Stimulated activated CD8-positive, alpha-beta memory T cell treated with anti-CD3 and anti-CD28 coated beads, Interleukin-12 subunit alpha, Interleukin-12 subunit beta, amount 100 ng/mL, for 1 hour (primary cell): ENCODE data around the gene TNRC18.

Experiments
- DNase-seq: peaks from one replicate; pipeline ENCODE4 v3.0.0-alpha.2; 2020; ENCODE audit warnings: low read depth

TNRC18 gene

DNA sequence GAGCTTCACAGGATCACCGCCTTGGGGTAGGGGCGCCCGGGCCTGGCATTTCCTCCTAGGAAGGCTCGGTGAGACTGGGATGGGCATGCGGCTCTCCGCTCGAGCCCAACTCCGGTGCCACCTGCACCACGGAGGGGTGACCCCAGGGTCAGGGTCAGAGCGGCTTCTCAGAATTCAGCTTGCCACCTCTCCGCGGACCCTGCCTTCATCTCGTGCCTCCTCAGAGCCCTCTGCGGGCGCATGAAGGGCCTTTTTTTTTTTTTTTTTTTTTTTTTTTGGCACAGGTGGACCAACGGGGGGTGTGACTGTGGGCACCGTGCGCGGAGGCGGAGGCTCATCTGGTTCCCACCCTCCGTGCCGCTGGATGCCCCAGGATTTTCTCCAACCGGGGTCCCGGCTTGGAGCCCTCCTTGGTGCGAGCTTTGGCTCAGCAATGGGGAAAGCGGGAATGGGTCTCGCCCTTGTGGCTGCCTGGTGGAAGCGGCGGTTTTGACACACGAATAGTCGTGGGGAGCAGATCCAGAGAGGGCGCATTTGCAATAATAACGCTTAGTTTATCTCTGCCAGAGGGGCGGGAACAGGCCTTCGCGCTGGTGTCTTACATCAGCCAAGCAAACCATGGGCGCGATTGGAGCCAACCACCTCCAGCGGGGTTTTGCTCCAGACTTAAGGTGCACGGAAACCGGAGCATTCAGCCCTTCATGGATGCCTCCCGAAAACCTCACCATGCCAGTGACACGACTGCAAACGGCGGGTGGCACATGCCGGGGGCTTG is 5.0 kb upstream of the TNRC18 start:
- DNase-seq: no peak

DNA sequence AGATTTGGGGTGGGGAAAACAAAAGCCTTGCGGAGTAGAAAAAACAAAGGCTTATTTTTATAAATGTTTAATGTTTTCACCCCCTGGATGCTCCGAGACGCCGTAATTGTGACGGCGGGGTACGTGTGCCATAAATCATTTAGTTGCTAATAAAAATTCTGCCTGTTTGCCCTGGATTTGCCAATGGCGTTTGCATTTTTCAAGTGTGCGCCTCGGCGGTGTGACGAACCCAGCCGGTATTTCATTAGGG is 2.5 kb upstream of the TNRC18 start:
- DNase-seq: no peak

DNA sequence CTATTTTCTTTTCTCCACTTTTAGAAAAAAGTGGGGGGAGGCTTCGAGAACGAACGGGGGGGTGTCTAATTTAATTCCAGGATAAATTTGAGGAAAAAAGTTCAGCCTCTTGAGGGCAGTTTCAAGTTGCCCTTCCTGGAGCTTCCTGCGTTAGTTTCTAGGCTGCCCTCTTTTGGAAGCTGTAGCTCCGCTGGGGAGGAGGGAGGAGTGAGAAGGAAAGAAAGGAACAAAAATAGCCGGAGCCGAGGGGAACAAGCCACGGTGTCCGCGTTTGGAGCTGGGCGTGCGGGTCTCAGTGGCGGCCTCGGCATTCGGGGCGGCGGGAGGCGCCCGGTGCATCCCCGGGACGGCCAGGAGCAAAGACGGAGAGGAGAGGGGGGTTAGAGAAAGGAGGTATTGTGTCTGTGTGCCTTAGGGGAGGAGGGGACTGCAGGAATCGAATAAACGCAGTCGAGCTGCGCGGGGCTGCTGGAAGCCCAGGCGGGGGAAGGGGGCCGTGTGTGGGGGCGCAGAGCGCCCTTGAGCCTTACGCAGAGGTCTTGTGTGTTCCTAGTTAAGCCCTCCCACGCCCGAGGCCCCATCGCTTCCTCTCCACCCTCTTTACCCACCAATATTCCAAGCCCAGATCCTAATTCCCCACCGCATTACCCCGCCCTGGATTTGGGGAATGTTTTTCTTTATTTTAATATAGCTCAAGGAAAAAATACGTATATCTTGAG is 2.0 kb upstream of the TNRC18 start:
- DNase-seq: no peak

DNA sequence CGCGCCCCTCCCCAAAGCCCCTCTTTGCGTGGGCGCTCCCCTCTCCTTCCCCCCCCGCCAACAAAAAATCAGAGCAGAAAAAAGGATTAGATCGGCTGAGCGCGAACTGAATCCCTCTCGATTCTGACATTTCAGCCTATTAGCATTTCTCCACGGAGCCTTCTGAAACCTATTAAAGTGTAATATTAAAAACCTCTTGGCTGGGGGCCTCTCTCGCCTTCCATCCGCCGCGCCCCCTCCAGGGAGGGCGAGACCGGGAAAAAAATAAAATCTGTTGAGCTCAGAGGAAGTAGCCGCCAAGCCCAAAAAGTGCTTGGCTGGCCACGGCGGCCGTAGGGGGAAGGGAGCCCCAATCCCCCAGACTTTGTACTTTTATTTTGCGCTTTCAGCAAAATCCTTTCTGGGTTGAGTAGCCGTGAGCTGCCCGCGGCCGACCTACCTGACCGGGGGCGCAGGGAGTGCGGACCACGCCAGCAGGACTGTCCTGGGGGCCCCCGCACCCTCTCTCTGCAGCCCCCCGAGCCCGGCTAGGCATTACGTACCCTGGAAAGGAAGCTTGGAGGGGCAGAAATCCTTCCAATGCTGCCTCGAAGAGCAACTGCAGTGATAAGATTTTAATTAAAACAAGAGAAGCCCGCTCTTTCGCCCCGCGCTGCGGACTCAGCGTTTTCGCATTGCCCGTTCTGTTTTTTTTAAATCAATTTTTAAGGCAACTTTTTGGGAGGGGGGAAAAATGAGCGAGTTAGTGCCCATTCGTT is 1.3 kb upstream of the TNRC18 start:
- DNase-seq: no peak

DNA sequence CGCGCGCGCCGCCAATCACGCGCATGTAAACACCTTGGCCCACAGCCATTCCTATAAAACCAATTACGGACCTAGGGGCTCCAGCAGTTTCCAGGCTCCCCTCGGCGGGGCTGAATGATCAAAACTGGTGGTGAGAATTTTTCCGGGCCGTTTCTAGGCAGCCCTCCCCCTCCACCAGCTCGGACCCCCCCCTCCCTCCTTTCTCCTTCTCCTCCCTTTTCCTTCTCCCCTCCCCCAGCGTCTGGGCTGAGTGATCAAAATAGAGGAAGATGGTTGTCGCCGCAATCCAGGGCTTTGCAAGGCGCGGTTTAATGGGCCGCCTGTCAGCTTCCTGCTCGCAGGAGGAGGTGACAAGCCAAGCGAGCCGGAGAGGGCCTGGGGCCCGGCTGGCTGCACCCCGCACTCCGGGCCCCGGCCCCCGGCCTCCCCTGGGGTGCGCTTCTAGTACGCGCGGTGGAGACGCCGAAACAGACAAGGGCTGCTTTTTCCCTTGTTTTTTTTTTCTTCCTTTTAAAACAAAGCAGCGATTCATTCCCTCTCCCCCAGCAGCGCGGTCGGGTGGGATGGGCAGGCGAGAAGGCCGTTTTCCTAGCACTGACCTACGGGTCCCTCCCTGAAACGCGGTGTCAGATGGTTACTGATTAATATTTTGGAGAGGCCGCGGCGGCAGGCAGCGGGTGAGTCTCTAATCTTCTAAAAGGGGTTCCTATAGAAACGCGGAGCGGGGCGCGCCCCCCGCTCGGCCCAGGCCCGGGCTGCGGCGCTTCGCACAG is 528 bp upstream of the TNRC18 start:
- no peak for DNase-seq

DNA sequence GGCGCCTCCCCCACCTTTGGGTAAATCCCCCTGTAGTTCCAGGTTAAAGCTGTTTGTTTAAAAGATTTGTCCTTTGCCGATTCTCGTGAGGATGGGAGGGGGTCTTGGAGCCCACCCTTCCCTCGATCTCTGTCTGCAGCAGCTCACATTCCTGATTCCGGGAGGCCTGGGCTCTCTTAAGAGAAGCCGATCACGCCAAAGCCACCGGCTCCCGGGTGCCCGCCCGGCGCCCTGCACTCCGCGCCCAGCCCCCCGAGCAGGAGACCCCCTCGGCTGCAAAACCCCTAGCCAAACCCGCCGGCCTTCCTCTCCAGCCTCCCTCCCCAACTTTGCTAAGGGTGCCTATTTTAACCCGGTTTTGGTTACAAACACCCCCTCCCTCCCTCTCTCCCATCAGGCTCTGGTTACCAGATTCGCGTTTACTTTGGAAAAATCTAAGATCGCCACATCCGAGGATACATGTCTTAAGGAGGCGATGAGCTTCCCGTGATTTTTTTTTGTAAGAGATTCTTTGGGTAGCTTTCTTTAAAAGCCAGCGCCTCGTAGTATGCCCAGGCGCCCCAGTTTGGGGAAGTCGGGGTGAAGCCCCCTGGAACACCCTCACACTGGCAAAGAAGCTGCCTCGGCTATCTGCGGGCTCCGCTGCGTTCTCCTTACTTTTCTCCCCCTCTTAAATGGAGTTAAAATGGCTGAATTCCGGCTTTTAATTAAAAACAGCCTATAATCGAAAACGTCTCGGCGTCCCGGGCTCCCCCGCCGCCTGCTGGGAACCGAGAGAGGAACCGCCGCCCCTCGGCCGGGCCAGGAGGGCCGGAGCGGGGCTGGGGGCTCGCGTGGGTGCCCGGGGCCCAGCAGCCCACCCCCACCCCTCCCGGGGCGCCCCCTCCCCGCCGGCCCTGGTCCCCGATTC is 983 bp downstream of the TNRC18 start:
- no peak for DNase-seq

DNA sequence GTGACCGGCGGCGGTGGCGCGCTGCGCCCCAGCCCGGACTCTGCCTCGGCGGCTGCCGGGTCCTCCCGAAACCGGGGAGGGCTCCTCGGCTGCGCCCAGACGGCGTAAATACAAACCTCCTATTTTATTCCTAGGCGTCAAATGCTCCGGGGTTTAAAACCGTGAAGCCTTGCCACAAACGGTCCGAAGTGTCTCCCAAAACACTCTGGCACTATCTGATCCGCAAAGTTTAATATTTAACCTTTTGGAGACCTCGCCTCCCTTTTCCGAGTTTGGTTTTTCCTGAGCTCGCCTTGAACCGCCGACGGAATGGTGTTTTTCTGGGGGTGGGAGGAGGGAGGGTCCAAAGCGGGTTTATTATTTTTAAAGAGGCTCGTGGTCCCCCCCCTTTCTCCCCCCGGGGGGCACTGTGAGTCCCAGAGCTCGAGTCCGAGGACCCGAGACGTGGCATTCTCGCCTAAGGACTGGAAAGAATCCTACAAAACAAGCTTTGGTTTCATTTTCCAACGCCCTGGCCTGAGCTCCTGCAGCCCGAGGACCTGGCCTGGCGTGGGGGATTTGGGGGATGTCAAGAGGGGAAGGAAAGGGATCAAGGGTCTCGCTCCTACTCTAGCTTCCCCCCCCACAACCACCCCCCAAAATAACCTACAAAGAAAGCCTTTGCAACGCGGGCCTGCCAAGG is 1.8 kb downstream of the TNRC18 start:
- no peak for DNase-seq

DNA sequence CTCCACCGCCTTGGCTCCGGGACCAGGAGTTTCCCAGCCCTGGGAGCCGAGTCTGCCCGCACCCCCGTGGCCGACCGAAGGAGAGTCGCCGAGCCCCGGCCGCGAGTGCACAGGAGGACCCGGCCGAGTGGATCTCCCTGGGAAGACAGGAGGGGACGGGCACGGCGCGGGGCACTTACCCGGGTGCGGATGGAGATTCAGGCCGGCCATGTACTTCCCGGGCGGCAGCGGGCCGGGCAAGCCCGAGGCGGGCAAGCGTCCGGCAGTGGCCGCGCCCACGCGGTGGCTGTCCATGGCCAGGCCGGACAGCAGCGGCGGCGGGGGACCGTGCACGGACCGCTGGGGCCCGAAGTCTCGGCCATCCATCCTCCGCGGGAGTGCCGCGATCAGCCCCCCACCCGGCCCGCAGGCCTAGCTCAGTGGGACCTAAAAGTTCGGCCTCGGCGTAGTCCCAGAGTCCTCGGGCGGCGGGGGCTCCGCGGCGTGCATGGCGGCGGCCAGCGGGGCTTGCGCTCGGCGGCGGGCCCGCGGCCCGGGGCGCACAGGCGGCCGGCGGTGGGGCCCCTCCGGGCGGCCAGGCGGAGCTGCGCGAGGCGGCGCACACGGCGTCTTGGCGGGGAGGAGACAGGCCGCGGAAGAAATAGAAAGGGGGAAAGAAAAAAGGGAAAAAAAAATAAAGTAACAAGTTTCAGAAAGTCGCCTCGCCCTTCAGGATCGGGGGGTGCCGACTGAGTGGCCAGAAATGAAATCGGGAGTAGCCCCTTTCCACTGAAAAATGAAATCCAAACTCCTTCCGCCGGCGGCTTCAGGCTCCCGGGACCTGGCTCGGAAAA is 2.5 kb downstream of the TNRC18 start:
- no peak for DNase-seq

DNA sequence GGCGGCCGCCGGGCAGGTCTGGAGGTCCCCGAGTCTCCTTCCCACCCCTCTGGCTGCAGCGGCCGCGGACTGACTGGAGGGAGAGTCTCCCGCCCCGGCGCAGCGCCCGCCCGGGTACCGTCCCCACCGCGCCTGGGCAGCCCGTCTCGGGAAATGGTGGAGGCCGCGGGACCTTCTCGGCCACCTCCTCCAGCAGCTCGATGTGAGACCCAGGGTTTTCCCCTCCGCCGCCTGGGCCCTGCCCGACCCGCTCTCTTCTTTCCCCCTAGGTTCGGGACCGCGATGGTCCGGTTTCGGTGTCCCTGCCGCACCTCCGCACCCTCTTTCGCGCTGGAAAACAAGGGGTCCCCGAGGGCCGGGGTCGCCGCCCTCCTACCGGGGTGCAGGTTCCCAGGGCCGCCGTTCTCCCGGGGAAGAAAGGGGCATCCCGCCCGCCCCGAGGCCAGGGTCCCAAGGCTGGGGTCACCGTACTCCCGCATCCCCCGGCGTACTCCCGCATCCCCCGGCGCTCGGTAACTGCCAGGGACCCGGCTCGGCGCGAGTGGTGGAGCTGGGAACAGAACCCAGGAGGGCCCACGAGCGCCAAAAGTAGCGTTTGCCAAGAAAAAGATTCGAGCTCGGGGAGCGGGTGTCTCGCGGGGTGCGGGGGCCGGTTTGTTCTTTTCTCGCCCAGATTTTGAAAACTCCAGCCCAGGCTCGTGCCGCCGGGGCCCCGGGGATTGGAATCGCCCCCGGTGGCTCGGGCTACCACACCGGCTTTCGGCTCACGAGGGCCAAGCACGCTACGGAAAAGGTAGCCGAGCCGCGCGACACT is 3.4 kb downstream of the TNRC18 start:
- no peak for DNase-seq

DNA sequence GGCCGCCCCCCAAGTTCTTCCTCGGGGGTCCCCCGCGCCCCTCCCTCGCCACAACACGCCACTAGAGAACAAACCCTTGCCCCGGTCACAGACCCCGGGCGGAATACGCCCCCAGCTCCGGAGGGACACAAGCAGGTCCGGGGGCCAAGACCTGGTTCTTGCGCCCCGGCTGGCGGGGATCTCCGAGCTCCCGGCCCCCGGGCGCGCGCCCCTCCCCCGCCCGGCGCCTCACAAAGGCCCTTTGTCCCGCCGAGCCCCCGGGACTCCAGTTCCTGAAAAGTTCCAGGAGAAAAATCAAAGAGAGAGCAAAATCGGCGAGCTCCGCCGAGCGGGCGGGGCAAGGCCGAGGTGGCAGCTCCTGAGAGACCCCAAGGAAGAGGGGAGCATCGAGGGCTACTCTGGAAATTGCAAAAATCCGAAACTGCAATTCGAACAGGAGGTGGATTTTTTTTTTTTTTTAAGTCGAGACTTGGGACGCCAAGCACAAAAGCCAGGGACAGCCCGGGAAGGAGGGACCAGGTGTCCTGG is 4.0 kb downstream of the TNRC18 start:
- DNase-seq: no peak

DNA sequence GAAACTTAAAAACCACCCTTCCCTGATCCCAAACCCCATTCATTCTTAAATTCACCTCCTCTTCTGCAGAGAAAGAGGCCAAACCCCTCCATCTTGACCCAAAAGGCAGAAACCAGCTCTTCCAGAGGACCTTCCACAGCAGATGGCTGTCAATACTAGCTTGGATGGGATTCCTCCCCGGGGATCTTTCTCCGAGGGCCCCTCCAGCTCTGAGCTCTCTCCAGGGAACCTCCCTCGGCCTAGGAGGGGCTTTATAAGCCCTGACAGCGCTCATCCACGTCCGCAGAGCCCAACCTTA is 5.4 kb downstream of the TNRC18 start:
- DNase-seq: no peak

DNA sequence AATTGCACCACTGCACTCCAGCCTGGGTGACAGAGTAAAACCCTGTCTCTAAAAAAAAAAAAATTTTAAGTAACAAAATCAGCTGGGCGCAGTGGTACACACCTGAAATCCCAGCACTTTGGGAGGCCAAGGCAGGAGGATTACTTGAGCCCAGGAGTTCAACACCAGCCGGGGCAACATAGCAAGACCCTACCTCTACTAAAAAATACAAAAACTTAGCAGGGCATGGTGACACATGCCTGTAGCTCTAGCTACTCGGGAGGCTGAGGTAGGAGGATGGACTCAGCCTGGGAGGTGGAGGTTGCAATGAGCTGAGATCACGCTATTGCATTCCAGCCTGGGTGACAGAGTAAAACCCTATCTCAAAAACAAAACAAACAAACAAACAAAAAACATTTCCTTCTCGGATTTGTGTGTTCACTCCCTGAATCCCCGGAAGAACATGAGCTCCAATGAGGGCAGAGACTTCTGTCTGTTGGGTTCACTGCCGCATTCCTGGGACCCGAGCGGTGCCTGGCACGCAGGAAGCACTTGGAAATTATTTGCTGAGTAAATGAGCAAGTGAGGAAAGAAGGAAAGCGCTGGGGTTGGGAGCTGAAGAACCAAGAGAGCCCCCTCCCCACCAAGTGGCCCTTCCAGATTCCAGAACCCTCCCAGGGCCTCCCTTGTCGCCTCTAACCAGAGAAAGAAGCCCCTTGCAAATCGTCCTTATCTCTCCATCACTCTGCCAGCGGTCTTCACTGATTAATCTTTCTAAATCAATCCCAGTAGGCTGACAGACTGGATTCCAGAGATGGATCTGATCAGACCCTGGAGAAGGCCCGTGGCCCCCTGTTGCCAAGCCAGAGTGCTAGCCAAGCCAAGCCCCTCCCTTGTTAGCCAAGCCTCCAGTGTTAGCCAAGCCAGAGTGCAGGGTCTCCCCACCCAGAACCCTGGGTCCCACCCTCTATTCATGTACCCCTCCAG is 6.2 kb downstream of the TNRC18 start:
- no peak for DNase-seq

DNA sequence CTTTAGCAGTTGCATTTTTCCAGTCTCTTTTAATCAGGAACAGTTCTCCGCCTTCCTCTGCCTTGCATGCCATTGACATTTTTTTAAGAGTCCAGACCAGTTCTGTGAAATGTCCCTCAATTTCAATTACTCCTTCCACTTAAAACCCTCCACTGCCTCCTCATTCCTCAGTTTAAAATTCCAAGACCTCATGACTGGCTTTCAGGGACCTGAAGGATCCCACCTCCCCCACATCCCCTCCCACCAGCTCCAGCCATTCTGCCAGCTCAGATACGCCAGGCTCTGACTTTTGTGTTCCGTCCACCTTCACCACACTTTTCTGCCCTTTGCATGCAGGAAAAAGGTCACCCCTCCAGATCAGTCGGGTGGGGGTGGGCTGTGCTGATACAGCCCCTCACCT is 8.7 kb downstream of the TNRC18 start:
- no peak for DNase-seq

DNA sequence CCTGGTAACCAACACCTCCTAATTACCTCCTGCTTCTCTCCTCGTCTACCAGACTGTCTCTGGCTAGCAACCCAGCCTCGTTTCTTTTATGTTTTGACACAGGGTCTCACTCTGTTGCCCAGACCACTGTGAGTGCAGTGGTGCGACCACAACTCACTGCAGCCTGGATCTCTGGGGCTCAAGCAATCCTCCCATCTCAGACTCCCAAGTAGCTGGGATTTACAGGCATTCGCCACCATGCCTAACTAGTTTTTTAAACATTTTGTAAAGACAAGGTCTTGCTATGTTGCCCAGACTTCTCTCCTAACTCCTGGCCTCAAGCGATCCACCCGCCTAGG is 10.2 kb downstream of the TNRC18 start:
- no peak for DNase-seq

DNA sequence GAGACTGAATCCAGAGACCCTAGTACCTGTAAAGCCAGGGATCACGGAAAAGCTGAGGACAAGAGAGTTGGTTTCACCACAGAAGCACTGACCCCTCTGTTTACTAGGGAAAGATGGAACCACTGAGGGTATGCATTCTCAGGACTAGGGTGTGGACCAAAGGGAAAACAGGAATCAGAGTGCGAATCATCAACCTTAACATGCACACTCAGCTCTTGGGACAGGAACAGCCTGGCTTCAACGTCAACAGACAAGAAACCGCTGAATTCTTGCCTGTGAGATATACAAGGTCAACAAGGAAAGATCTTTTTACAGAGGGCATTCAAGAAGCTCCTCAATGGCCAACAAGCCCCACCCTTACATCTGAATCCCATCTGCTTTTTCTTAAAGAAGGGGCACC is 14.9 kb downstream of the TNRC18 start:
- no peak for DNase-seq

DNA sequence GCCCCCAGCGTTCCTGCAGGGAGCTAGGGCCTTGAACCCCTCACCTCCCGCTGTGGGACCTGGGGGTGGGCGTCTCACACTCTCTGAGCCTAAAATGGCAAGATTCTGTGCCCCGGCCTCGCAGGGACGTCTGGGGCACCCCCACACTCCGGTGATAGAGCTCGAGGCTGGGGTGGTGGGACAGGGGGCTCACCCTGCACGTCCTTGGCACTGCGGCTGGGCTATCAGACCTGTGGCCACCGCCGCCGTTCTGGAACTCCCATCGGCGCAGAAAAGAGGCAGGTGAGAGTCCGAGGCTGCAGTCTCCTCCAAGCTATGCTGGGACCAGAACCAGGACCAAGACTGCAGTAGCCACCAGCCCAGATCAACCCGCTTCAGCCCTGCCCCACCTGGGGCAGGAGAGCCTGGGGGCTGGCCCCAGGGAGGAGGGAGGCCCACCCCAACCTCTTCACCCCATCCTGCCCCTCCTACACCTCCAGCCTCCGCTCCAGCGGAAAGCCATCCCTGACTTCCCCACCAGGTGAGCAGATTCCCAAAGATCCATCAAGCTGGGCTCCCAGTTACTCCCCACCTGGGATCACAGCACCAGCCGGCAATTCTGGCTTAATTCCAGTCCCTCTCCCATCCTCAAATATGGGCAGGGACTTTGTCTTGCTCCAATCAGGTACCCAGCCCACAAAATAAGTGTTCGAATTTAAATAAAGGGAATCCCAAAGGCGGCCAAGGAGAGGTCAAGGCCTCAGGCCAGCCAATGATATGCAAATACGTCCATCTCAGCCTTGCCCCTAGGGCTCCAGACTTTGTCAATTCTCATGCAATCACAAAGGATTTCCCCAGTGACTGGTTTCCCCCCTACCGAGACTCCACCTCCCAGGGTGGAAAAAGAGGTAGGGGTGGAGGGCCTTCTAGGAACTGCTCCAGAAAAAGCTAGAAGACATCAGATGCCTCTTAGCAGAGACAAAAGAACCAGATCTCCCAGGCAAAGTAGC is 16.4 kb downstream of the TNRC18 start:
- no peak for DNase-seq

DNA sequence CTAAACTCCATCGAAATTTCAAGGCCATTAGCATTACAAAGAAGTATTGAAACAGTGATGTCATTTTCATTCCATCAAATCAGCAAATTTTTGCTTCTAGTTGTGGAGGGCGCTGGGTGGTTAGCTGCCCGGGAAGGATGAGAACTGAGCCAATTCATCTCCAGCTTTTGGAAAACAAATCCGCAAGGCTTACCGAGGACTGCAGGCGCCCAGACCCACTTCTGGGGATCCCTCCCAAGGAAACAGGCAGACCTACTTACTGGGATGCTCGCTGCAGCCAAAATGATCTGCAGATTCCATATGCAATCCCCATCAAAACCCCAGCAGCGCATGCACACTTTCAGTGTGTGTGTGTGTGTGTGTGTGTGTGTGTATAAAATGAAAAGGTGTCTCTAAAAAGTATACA is 19.2 kb downstream of the TNRC18 start:
- no peak for DNase-seq
